8988T (cell line): ENCODE measurements around the gene TMEM245.
"Not testable (repeated sequence)": the region's sequence is repeated elsewhere in the genome, so short reads cannot be mapped to it uniquely, and the experiment has no call there.

Experiments
- DNase-seq: peaks from one replicate; pipeline ENCODE4 v3.0.0; 2011

Gene TMEM245

DNA sequence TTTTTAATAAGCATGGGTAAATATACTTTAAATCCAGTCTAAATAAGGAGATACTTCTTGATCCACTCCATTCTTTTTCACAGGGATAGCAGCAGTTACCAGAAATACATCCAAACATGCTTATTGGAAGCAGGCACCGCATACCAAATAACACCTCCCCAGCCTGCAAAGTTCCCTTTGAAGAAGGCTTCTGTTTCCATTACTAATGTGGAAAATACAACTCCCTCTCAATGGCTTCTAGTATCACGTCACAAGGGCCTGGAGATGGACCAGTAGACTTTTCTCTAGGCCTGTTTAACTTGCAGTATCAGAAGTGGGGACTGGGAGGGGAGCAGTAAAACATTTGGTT, 20.8 kb downstream of the TMEM245 start:
- DNase-seq, result no peak

DNA sequence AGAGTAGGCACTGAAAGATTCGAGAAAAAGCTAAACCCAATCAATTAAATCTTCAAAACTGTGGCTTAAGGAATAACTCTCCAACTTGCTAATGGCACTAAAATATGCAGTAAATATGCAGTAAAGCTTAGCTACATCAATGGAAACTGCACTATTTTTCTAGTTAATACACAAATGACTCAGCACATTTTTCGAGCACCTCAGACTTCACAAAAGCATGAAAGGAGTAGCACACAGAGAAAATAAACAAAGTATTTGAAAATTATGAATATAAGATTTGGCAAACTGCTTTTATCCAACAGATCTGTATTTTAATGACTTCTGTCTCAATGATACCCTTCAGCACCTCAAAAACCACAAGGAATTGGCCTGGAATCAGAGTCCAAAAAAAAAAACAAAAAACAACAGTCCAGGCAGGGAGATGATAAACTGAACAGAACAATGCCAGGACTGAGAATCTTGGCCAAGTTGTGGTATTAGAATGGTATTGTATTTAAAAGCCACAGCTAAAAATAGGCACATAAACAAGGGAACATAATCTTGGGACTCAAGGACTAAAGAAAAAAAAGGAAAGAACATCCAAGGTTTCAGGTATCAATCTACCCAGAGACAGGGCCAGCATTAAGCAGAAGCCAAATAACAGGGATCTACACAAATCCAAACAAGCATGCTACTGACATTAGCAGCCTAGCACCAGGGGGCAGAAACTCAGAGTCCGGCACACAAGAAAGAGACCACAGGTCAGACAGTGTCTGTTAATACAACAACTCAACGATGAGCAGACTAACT, 21.4 kb downstream of the TMEM245 start:
- DNase-seq, result no peak

DNA sequence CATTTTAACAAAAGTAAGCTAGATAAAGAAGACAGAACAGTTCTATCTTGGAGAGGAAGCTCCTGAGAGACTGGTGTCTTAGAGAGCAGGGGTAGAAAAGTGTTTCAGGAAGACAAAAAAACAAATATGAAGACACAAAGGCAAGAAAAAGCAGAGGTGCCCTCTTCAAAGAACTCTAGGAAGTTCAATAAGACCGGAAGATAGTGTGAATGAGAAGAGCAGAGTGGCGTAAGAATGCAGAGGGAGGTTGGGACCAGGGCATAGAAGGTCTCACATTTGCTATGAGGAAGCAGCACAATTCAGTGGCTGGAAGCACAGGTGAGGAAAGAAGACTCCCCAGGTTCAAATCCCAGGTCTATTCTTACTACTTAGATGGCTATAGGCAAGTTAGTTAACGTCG, 22.6 kb downstream of the TMEM245 start:
- DNase-seq, result no peak

DNA sequence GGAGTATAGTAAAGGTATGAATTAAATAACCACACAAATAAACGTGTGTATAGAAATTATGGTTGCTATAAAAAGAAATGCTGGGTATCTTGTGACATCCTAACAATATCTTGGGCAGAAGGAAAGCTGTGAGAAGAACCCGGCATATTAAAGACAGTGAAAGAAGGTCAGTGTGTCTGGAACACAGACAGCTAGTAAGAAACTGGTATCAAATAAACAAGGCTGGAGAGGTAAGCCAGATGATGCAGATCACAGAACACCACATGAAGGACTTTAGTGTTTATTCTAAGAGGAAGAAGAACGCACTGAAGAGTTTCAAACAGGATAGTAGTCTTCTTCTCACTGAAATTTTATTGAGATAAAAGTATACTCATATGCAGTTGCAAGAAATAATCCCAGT, 24.4 kb downstream of the TMEM245 start:
- no peak for DNase-seq

DNA sequence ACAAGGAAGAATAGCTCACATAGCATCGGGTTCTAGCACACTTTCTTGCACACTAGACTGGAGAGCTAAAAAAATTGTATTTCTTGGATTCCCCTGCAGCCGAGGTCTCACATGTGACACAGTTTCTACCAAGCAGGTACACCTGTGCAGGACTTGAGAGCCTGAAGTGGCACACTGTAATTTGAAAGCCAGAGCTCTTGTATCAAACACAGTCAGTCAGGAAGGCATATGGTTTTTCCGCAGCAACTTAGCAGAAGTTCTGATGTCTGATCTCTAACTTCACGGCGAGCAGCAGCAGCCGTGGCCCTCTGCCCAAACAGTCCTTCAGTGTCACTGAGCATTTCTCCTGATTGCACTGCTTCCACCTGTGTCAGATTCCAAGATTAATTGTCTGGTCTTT, 25.5 kb downstream of the TMEM245 start:
- no peak for DNase-seq

DNA sequence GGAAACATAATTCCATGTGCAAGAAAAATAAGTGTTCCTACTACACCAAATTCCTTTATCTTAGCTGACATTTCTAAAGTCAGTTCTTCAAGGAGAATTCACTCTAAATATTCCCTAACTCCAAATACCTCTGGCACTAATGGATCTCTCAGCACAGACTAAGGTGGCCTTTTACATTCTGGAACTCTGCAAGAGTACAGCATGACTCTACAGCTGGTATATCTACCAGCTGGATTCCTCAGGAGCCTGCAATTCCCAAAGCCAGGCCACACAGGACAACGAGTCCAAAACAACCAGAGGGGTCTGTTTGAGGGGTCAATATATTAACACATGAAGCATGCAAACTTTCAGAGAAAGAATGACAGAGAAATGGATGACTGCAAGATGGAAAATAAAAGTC, 27.2 kb downstream of the TMEM245 start:
- DNase-seq, result no peak

DNA sequence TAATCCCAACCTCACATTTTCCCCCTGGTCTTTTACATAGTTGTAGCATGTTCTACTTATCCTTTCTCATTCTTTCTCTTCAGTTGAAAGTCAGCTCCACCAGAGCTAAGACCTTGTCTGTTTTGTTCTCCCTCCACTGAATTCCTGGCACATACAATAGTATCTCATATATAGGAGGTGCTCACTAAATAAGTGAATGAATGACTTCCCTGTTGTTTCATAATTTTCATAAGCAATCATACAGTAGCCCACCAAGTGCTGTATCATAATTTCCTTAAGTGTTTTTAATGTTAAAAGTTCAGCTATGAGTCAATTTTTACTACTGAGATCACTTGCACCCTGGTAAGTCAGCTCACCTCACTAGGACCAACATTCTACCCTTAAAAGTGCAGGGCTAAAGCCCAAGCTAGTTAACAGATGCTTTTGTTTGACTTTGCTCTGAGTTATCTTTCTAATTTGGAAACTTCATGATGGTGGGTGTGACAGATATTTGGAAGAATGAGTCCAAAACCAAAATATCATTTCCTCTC, 27.6 kb downstream of the TMEM245 start:
- DNase-seq, result no peak

DNA sequence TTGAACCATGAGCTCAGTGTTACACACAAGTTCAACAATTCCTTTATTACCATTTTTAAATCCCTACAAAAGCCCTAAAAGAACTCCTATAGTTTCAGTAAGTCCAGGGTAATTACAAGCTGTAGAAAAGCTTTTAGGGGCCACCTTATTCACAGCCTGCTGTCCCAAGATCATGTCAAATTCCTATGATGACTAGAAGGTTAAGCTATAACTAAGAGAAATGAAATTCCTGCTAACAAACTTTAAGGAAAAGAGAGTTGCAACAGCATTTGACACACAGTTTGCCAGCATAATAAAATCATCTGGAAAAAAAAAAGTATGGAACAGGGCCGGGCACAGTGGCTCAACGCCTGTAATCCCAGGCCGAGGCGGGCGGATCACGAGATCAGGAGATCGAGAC, 31.5 kb downstream of the TMEM245 start:
- DNase-seq, result peak; percentile 16

DNA sequence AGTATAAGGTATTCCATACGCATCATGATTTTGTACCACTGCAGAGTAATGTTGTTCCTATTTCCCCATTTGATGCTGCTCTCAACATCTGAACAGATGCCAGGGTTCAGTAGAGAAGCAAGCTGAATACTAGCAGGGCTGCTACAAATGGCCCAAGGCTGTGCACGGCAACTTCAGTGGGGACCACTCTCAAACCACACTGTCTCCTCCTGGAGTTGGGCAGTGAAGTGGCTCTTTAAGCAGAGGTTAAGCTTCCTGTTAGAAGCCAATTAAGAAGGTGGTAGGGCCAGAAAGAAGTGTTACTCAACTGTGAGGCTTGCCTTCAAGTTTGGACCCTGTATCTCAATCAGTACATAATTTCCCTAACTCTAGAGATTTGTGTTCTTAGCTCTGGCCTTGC, 32.0 kb downstream of the TMEM245 start:
- no peak for DNase-seq

DNA sequence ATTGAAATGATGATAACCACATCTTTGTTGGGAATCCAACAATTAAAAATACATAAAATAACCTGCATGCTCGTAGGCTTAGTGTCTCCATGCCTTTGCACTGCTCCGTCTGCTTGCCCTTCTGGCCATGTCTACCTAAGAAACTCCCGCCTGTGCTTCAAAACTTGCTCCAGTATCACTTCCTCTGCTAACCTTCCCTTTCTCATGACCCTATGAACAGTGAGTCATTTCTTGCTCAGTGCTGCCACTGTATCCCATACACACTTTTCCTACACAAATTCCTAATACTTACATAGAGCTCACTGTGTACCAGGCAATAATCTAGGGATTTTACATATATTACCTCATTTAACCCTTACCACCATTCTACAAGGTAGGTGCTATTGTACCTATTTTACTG, 33.5 kb downstream of the TMEM245 start:
- no peak for DNase-seq

DNA sequence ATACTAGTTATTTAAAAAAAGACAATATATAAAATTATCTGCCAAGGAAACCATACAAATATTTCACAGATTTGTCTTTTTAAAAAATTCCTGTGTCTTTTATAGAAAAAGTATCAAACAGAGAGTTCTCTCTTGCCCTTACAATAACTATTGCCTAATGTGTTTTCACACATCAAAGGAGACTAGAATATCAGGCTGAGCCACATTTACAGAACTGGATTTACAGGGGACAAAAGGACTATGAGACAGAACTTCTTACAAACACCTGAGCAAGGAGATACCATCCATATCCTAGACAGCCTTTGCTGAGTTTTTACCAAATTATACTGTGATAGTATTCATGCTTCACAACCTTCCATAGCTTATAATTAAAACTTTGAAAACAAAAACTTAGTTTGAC, 34.2 kb downstream of the TMEM245 start:
- no peak for DNase-seq

DNA sequence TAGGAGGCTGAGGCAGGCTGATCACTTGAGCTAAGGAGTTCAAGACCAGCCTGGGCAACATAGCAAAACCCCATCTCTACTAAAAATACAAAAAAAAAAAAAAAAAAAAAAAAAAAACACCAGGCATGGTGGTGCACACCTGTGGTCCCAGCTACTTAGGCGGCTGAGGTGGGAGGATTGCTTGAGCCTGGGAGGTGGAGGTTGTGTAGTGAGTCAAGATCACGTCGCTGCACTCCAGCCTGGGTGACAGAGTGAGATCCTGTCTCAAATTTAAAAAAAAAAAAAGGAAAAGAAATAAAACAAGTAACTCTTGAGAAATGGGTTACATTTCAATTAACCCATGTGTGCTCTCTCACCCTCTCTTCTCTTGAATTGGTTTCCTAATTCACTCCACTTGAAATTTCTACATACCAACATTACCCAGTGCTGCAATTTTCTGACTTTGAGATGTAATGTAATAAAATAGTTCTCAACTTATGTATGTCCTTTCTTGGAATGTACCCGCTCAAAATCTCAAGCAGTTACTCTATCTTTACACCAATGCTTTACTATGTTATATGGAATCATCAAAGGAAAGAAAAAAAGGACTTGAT, 35.8 kb downstream of the TMEM245 start:
- DNase-seq, result no peak

DNA sequence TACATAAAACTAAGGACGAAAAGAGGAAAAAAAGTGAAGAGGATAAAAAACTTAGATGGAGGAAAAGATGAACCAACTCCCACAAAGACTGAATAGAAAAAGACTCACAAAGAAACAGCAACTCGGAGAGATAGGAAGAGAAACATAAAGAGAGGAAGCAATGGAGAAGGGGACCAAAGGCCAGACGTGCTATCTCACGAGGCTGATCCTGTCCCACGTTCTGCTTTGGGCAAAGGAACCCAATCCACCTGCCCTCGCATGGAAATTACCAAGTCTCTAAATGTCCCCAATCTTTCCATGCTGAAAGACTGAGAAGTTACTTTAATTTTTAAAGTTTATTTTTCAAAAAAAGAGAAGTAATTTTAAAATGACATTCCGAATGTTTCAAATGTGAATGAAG, 36.6 kb downstream of the TMEM245 start:
- DNase-seq, result no peak

DNA sequence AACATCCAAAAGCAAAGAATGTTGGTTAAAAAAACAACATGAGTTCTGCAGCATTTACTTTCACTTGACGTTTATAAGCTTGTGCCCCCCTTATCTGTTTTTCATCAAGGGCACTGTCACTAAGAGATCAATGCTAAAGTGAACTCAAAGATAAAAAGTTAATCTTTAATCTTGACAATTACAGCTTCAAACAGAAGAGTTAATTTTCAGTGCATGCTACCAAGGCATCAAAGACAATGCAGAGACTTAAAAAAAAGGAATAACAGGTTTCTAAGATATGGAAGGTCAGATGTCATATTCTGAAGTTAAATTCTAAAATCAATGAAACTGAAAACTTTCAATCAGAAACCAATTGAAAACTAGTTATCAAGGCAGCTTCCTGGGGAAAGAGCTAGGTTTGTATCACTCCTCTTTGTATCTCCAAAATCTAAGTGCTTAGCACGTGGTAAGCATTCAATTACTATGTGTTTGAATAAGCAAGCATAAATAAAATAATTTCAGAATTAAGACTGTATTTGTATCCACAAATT, 37.6 kb downstream of the TMEM245 start:
- no peak for DNase-seq

DNA sequence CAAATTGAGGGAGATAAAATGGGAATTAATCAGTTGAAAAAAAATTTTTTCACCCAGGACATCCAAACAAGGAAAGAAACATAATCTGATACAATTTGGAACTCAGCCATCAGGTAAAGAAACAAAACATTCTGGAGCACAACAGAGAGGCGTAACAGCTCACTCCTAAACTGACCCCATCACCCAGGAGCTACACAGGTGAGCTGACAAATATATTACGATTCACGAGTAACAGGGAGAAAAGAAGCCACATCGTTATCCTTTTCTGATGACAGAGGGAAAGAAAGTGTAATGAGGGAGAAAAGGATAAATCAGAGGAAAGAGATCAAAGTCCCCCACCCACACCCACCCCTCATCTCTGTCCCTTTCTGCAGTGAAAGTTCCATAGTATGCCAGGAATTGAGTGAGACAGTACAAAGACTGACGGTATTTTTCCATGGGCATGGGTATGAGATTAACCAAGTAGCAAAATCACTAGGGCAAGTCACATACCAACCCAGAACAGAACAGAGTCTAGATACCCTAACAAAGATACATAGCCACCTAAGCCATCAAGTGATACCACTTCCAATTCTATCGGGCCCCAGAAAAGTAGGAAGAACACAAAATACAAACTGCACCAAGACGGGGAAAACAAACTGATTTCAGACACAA, 45.4 kb downstream of the TMEM245 start:
- DNase-seq, result no peak

DNA sequence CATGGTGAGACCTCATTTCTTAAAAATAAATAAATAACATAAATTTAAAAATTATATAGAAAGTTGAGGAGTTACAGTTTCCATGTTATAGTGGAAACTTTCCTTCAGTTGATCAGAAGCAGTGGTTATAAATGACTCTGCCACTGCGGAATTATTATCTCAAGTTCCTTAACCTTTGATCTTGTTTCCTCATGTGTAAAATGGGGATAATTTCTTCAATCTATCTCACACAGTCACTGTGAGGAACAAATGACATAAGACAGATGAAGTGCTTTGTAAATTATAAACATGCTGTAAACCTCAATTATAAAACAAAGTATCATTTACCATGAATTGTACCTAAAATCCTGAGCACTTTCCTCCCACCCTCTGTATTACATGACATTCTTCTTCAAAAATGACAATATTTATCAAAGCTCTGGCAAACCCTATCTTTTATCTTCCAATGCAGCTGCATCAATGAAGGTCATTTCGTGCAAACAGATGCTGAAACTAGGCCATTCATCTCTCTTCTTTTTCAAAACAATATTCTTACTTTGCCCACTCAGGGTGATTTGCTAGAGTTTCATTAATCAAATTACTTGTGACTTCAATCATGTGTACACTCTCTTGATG, 46.8 kb downstream of the TMEM245 start:
- DNase-seq, result no peak

DNA sequence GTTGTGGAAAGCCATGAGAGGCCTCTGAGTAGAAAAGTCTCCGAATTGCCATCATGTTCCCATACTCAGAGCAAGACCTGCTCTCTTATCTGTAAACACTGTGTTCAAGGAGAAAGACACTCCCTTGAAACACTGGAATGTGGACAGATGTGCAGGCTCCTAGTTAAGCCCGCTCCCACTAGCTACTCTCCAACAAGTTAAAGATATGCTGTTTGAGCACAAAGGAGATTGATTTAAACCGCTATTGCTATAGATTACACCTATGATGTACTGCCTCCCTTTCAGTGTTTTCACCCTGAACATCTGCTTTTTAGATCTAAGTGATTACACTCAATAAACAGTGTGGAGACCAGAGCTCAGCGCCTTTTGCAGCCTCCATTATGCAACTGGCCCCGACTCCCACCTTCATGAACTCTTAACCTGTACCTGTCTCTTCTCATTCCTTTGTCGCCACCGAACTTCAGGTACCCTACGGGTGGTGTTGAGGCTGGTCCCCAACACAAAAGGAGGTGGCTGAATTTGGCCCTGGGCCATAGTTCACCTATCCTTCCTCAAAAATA, 47.5 kb downstream of the TMEM245 start:
- no peak for DNase-seq

DNA sequence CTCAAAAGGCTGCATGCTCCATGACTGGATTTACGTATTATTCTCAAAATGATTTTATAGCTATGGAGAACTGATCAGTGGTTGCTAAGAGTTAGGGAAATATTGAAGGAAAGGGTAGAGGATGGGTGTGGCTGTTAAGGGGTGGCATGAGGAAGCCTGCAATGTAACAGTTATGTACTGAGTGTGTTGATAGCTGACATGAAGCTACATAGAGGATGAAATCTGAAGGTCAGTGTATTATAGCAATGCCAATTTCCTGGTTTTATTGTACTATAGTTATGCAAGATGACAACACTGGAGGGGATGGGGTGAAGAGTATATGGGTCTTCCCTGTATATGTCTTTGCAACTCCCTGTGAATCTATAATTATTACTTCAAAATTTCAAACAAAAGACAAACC, 51.0 kb downstream of the TMEM245 start:
- no peak for DNase-seq

DNA sequence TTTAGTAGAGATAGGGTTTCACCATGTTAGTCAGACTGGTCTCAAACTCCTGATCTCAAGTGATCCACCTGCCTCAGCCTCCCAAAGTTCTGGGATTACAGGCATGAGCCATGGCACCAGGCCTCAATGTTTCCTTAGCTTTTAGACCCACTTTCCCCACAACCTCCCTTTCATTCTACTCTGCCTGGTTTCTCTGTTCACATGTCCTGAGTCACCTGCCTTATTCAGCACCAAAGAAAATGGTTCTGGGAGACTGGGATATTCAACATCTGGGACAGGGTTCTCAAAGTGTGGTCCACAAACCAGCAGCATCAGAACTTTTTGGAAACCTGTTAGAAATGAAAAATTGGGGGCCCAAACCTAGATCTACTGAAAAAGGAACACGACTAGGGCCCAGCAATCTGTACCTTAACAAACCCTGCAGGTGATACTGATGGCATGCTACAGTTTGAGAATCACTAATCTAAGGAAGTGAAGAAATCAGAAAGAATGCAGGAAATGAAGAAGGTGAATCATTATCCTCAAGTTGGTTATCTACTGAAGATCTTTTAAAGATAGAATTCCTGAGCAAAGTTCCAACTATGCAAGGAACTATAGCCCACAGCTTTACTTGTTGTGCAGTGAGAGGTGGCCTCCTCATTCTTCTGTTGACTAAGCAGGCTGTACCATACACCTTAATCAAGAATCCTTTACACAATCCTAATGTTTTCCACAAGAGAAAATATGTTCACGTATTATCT, 54.6 kb downstream of the TMEM245 start:
- no peak for DNase-seq

DNA sequence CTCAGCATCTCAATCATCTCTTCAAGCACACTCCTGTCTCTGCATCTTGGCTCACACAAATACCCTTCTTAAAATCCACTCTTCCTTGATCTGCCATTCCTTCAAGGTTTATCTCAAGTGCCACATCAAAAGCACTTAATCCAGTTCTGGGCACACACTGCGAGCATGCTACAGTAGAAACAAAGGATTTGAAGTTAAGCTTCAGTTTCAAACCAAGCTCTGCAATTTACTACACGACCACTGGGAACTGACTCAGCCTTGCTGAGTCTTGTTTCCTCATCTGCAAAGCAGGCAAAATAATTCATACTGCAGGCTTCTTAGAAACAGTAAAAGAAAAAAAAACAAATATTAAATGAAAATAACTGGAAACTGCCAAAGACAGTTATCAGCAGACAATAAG, 56.0 kb downstream of the TMEM245 start:
- DNase-seq, result no peak

DNA sequence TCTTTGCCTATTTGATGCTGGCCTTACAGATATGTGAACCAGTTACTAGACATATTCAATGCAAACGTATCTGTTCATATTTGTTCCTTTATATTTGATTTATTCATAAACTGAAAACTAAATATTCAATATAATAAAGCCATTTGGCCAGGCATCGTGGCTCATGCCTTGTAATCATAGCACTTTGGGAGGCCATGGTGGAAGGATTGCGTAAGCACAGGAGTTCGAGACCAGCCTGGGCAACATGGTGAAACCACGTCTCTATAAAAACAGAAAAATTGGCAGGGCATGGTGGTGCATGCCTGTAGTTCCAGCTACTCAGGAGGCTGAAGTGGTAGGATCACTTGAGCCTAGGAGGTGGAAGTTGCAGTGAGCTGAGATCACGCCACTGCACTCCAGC, 57.2 kb downstream of the TMEM245 start:
- no peak for DNase-seq

DNA sequence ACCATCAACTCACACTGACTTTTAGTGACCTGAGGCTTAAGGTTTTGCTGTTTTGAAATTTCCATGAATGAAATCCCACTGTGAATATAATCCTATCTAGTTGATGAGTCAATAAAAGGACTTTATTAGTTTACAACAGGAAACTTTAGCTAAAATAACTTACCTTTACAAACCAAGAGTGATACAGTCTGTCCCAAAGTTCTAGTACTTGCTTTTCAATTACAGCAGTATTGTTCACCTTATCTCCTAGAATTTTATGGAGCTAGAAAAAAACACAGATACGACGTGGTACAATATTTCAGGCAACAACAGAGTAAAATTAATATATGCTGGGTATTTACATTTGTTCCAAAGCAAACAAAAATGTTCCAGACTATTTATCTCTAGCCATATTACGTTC, 59.6 kb downstream of the TMEM245 start:
- DNase-seq, result no peak

DNA sequence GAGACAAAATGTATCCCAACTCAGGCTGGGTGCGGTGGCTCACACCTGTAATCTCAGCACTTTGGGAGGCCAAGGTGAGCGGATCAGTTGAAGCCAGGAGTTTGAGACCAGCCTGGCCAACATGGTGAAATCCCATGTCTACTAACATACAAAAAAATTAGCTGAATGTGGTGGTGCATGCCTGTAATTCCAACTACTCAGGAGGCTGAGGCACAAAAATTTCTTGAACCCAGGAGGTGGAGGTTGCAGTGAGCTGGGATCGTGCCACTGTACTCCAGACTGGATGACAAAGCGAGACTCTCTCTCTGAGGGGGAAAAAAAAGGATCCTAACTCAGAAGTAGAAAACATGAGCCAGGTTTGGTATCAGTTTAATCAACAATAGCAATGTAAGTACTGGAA, 66.6 kb downstream of the TMEM245 start:
- DNase-seq, result not testable (repeated sequence)
